Activated CD4-positive, CD25-positive, alpha-beta regulatory T cell treated with anti-CD3 and anti-CD28 coated beads, Interleukin-2, amount 50 U/mL, for 16 hours (primary cell): ENCODE results near the gene TBC1D8.
"Not testable (repeated sequence)": the region's sequence is repeated elsewhere in the genome, so short reads cannot be mapped to it uniquely, and the experiment has no call there.

Source experiments
- DNase-seq: peaks from one replicate; pipeline ENCODE4 v3.0.0-alpha.2; 2020; ENCODE audit warnings: low read depth, low spot score

Gene TBC1D8

DNA sequence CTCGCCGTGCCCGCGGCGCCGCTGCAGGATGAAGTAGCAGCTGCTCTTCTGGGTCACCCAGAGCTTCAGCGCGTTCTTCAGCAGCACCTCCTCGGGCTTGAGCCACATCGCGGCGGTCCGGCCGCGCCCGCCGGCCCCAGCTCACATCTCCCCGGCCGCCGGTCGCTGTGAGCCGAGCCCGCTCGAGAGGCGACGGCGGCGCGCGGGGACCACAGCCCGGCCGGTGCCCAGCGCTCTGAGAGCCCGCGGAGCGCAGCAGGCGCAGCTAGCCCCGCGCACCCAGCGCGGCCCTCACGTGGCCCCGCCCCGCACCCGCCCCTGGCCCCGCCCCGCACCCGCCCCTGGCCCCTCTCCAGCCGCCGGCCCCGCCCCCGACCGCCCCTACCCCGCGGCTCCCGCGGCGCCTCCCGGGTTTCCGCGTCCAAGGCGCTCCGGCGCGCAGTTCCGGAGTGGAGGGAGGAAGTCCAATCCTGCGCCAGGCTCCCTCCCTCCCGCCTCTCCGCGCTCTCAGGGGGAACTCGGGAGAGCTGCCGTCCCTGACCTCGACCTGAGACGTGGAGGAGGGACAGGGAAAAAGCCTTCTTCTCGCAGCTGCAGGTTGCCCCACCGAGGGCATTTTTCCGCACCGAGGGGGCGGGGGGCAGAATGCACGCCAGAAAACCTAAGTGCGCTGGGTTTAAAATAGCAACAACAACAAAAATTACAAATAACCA is at the start of gene TBC1D8:
TSS of gene TBC1D8 (minus strand) at position 237 of the 713 bp plus-strand sequence. CDS start at position 108, 129 bp downstream.
- no peak for DNase-seq

DNA sequence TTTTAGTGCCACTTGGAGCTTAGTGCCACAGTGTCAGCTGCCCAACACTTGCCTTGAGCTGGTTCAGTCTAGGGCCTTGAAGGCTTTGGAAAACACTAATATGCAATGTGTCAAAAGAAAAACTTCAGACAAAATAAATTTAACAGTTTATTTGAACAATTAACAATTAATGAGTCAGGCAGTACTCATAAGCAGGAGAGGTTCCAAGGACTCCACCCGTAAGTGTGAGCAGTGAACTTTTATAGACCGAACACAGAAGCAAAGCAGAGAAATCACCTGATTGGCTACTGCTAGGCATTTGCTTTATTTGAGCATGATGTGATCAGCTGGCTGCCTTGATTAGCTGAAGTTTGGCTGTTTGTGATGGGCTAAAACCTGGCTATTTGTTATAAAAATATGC is 49.5 kb upstream of the TBC1D8 start:
- no peak for DNase-seq

DNA sequence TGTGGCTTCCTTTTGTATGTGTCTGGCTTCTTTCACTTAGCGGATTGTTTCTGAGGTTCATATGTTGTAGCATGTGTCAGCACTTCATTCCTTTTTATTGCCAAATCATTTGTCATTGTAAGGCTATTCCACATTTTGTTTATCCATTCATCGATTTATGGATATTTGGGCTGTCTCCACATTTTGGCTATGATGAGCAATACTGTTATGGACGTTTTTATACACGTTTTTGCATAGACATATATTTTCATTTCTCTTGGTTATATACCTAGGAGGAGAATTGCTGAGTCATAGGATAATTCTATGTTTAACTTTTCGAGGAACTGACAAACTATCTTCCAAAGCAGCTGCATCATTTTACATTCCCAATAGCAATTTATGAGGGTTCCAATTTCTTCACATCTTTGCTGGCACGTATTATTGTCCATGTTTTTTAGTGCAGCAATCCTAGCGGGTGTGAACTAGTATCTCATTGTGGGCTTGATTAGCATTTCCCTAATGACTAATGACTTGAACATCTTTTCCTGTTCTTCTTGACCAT is 48.1 kb upstream of the TBC1D8 start:
- DNase-seq = no peak

DNA sequence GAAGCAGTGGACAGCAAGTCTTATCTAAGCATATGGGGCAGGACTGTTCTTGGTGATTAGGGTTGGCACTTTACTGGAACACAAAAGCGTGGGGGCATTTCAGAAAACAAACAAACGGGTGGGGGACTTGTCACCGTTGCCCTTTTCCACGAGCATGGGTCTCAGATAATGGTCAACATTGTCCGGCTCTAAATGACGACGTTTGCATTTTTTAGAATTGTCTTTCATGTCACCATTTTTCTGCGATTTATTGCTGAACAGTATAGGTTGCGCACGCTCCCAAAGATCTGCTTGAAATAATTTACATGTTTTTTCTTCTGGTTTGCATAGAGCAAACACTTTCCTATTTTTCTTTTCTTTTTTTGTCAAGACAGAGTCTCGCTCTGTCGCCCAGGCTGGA is 46.6 kb upstream of the TBC1D8 start:
- no peak for DNase-seq

DNA sequence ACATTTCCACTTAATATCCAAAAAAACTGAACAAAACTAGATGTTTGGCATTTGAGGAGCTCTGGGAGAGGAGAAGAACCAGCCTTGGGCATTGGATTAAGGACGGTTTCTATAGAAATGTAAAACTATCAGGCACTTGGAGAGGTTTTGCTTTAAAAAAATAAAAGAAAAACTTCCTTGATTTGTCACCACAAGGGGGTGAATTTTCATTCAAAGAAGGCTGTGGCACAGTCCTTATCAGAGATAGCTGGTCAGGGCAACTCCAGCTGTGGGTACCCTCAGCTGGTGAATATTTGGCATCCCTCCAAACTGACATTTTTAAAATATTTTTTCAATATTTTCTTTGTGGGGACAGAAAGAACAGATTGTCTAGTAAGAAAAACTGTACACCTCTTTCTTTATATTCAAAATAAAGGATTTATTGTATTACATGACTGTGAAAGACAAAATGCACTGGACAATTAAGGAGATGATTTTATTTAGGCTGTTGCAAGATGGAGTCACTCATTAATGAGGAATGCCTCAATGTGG is 46.1 kb upstream of the TBC1D8 start:
- no peak for DNase-seq

DNA sequence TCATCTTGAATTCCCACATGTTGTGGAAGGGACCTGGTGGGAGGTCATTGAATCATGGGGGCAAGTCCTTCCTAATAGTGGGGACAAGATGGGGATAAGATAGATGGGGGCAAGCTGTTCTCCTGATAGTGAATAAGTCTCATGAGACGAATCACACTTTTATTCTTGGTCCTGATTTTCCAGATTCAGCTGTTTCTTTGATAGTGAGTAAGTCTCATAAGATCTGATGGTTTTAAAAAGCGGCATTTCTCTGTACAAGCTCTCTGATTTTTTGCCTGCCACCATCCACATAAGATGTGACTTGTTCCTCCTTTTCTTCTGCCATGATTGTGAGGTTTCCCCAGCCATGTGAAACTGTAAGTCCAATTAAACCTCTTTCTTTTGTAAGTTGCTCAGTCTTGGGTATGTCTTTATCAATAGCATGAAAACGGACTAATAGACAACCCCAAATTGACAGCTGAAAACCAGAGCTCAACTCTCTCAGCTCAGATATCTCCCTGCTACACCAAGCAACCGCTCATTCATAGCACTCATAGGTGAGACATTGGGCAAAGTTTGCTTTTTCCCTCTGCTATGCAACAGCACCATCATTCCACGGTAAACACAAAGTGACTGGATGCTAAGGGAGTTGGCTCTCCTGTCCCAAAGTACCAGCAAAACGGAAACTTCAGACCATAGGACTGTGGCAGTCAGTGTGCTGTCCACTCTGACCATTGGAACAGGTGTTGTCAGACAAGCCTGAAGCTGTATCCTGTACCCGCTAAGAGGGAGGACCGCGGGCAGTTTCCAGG is 44.9 kb upstream of the TBC1D8 start:
- no peak for DNase-seq

DNA sequence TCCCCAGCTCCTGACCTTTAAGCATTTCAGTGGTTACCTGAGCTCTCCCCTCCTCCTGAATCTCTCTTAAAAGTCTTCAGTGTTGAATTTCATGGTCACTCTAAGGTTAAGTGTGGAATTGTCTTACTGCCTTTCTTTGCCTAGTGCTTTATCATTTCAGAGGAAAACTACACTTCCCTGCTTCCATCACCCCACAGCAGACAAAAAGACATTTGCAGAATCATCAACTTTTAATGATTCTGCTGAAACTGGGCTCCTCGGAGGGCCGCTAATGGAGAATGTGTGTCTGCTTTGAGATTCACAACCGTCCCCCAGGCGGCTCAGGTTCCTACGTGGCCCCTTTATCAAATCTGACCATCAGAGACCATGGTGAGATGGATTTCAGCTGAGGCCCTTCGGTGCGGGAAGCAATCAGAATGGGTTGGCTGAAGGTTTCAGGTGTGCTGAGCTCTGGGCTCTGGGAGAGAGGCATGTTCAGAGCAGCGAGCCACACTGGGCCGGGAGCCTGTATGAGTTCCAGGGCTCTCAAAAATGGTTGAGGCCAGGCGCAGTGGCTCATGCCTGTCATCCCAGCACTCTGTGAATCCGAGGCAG is 41.9 kb upstream of the TBC1D8 start:
- DNase-seq = no peak

DNA sequence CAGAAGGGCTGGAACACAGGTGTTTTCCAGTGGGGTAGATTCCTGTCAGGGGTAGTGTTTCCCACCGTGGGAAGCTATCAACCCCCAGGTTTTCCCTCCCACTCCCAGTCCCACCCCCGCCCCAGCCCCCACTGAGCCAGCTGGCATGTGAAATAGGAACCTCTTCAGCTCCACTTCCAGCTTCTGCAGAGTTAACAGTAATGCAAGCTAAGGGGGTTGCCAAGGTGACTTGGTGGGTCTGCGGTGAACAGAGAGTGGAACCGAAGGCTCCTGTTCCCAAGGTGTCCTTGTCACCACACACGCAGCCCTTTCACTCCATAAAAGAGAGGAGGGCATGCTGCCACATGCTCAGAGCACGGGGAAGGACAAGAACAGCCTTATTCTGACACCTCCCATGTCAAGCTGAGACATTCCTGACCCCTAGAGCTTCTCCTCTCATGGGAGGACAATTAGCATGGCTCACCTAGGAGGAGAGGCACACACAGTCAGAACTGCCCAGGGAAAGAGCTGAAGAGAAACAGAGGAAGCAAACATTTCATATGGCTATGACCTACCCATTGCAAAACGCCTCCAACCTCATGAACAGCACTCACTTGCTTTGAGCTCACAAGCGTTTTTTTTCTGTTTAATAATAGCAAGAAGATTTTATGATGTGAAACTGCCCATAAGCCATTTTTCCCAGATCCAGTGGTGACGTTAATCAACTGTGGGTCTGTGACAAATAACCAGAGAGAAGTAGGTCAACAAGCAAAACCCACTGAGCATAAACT is 39.8 kb upstream of the TBC1D8 start:
- no peak for DNase-seq

DNA sequence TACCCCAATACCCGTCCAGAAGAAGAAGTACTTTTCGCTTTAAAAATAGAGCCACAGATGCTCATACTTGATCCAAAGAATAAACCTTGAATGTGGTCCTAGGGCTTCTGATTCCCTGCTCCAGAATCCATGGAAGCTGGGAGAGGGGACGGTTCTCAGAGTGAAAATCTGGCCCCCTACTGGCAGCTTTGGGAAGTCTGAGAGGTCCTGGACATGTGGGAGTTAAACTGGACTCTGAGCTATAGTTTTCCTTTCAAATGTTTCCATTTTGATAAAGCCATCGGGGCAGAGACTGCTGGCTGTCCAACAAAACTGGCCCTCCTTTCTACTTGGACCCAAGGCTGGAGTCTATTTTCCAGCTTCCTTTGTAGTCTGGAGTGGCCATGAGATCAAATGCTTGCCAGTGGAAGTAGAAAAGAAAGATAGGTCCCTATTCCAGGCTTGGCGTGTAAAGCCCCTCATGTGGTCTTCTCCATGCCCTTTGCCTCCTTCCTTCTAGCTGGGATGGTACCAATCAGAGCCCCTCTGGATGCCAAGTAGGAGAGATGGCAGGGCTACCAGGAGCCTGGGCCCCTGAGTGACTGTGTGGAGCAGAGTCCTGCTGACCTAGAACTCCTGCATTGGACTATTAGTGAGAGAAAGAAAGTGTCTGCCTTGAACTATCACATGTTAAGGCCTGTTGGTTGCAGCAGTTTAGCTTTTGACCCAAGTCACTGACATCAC is 37.7 kb upstream of the TBC1D8 start:
- DNase-seq = no peak

DNA sequence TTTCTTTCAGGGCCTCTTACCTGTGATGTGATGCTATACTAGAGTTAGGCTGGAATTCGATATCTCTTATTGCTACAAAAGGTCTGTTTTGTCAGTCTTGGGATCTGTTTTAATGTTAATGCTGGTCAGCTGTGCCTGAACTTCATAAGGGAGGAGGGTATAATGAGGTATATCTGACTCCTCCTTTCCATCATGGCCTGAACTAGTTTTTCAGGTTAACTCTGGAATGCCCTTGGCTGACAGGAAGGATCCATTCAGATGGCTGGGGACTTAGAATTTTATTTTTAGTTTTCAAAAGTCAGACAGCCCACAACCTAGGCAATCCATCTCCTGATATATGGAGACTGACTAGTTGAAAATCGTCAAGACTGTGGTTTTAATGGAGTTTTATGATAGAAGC is 35.9 kb upstream of the TBC1D8 start:
- no peak for DNase-seq

DNA sequence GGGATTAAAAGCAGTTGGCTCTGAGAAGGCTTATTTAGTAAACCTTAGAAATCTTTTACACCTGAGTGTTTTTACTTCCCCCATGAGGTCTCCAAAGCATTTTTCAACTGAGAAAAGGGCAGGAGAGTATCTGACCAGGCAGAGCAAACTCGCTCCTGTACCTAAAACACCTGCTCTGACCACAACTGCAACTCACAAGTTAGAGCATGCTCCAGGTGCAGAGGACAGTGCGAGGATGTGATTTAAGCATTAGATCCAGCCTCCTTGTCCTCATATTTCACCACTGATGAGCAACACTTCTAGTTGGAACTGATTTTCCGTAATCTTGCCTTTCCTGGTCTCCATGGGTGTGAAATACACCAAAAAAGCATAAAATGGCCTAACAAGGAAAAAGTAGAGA is 34.5 kb upstream of the TBC1D8 start:
- DNase-seq = no peak

DNA sequence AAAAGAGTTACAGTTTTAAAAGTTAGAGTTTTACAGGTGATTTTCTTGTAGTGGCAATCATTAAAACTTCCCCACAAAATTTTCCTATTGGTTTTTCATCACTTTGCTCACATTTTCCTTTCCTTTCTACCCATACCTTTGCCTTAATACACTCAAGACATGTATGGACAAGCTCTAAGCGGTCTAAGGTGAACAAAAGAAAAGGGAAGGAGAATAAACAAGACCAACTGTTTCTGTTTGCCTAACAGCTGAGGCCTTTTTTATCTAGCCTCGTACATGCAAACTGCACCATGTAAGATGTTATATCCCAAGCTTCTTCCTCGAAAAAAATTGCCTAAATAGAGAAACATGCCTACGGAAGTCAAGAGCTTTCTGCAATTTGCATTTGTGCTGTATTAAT is 33.9 kb upstream of the TBC1D8 start:
- DNase-seq = no peak

DNA sequence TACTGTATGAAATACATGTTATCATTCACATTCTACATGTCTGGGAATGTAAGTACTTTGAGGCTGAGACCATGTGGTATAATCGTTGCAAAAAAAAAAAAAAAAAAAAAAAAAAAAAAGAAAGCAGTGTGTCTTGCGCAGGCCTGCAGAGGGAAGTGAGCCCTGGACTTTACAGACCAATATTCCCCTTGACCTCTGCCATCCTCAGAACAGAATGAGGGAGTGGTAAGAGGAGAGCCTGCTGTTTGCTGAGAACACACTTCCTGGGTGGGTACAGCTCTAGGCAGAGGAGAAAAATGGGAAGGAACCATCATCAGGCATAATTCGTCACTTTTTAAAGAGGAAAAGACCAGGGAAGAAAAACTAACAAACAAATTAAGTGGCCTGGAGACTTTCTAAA is 28.8 kb upstream of the TBC1D8 start:
- no peak for DNase-seq

DNA sequence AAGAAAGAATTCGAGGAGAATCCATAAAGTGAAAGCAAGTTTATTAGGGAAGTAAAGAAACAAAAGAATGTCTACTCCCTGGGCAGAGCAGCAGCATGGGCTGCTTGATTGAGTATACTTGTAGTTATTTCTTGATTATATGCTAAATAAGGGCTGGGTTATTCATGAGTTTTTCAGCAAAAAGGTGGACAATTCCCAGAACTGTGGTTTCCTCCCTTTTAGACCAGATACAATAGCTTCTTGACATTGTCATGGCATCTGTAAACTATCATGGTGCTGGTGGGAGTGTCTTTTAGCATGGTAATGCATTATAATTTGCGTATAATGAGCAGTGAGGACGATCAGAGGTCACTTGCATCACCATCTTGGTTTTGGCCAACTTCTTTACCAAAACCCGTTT is 25.6 kb upstream of the TBC1D8 start:
- no peak for DNase-seq

DNA sequence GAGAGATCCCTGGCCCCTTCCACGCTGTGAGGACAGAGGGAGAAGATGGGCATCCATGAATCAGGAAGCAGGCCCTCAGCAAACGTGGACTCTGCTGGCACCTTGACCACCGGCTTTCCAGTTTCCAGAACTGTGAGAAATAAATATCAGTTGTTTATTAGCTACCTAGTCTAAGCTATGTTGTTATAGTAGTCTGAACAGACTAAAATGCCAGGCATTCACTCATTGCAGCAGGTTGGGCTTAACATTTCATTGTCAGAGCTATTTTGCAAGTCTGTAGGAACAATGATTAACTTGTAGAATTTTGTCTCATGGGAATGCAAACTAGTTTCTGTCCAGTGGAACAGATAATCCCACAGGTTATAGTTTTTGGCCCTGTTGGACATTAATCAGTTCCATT is 24.8 kb upstream of the TBC1D8 start:
- no peak for DNase-seq

DNA sequence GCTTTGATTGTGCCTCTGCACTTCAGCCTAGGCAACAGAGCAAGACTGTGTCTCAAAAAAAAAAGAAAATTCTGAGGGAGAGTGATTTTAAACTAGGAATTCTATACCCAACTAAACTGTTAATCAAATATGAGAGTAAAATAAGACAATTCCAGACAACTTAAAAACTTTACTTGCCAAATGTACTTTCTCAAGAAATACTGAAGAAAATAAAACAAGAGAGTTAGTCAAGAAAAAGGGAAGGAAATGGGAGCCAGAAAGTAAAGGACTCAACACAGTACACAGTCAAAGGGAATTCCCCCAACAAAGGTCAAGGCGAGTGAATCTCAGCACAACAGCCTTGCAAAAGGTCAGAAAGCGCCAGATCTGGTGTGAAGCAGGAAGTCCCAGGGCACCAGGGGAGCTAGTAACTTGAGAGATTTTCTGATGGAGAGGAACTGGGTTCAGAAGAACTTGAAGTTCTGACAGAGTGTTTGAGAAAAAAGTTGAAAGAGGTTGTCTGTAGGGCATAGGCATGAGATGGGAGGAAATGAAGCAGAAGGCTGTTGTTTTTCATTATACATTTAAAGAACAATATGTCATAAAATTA is 22.6 kb upstream of the TBC1D8 start:
- DNase-seq = no peak

DNA sequence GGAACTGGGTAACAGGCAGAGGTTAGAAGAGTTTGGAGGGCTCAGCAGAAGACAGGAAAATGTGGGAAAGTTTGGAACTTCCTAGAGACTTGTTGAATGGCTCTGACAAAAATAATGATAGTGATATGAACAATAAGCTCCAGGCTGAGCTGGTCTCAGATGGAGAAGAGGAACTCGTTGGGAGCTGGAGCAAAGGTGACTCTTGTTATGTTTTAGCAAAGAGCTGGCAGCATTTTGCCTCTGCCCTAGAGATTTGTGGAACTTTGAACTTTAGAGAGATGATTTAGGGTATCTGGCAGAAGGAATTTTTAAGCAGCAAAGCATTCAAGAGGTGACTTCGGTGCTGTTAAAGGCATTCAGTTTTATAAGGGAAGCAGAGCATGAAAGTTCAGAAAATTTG is 18.6 kb upstream of the TBC1D8 start:
- not testable (repeated sequence) for DNase-seq

DNA sequence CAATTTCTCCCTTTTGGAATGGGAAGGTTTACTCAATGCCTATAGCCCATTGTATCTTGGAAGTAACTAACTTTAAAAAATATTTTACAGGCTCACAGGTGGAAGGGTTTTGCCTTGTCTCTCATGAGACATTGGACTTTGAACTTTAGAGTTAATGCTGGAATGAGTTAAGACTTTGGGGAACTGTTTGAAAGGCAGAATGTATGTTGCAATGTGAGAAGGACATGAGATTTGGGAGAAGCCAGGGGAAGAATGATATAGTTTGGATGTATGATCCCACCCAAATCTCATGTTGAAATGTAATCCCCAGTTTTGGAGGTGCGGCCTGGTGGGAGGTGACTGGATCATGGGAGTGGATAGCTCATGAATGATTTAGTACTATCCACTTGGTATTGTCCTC is 17.5 kb upstream of the TBC1D8 start:
- DNase-seq = no peak

DNA sequence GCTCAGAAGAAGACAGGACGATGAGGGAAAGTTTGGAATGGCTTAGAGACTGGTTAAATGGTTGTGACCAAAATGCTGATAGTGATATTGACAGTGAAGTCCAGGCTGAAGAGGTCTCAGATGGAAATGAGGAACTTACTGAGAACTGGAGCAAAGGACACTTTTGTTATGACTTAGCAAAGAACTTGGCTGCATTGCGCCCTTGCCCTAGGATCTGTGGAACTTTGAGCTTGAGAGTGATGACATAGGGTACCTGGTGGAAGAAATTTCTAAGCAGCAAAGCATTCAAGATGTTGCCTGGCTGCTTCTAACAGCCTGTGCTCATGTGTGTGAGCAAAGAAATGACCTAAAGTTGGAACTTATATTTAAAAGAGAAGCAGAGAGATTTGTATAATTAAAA is 16.4 kb upstream of the TBC1D8 start:
- DNase-seq = not testable (repeated sequence)

DNA sequence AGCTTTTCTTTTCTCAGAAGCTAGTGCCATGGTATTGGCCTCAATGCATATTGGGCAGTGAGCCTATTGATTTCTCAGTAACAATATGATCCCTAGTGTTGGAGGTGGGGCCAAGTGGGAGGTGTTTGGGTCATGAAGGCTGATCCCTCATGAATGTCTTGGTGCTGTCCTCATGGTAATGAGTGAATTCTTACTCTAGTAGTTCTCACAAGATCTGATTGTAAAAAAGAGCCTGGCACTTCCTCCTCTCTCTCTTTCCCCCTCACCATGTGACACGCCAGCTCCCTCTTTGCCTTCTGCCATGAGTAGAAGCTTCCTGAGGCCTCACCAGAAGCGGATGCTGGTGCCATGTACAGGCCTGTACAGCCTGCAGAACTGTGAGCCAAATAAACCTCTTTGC is 12.8 kb upstream of the TBC1D8 start:
- DNase-seq = no peak
